ENCODE data around the gene PSRC1.

DNA sequence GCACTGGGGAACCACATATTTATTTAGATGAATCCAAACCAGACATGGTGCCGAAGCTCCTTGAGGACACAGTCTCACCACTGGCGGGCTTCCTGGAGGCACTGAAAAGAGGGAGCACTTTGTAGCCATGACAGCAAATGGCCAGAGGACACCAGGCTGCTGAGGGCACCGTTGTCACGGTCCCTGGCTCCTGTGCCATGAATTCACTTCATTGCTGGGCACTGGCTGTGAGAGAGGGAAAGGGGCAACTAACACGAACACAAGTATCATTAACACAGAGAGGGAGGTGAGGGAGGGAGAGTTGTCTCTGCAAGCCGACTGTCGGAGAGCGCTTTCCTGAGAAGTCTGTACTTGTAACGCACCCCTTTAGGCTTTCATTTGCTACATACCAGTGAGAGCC is 9.4 kb upstream of the PSRC1 start:
- TF ChIP-seq, protein P1, sequence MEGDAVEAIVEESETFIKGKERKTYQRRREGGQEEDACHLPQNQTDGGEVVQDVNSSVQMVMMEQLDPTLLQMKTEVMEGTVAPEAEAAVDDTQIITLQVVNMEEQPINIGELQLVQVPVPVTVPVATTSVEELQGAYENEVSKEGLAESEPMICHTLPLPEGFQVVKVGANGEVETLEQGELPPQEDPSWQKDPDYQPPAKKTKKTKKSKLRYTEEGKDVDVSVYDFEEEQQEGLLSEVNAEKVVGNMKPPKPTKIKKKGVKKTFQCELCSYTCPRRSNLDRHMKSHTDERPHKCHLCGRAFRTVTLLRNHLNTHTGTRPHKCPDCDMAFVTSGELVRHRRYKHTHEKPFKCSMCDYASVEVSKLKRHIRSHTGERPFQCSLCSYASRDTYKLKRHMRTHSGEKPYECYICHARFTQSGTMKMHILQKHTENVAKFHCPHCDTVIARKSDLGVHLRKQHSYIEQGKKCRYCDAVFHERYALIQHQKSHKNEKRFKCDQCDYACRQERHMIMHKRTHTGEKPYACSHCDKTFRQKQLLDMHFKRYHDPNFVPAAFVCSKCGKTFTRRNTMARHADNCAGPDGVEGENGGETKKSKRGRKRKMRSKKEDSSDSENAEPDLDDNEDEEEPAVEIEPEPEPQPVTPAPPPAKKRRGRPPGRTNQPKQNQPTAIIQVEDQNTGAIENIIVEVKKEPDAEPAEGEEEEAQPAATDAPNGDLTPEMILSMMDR (IDR thresholded peaks at IDR 0.05; ENCODE audit: insufficient read depth, low read length, poor library complexity, severe bottlenecking): no peak
- TF ChIP-seq EZH2phosphoT487 (conservative IDR thresholded peaks at IDR 0.05; ENCODE audit: low read length): no peak
